Type B pancreatic cell (in vitro differentiated cells): ENCODE measurements around the gene VWA5A. TPM values are rescaled to one million over a fixed set of nuclear protein-coding genes. Genes with fewer than 3 reads are reported as not detected.

Source experiments
- DNase-seq: peaks from one replicate; pipeline ENCODE4 v3.0.0; 2021; ENCODE audit warnings: mixed read lengths; ENCODE audit not compliant: unreplicated experiment; ENCODE audit errors: extremely low spot score
- H3K27ac Mint-ChIP-seq: 2 replicates; pipeline ENCODE4 v1.8.0; 2021; ENCODE audit warnings: mild to moderate bottlenecking, mixed read lengths
- H3K27me3 Mint-ChIP-seq: 2 replicates; pipeline ENCODE4 v1.8.0; 2021; ENCODE audit warnings: mixed read lengths
- H3K36me3 Mint-ChIP-seq: 2 replicates; pipeline ENCODE4 v1.8.0; 2021; ENCODE audit warnings: mixed read lengths
- H3K4me1 Mint-ChIP-seq: one replicate; pipeline ENCODE4 v1.8.0; 2021; ENCODE audit warnings: mixed read lengths; ENCODE audit not compliant: unreplicated experiment
- H3K4me3 Mint-ChIP-seq: 2 replicates; pipeline ENCODE4 v1.8.0; 2021; ENCODE audit warnings: mild to moderate bottlenecking, mixed read lengths
- H3K9me3 Mint-ChIP-seq: 2 replicates; pipeline ENCODE4 v1.8.0; 2021; ENCODE audit warnings: mixed read lengths
- CTCF ChIP-seq: fragments of 200-600 bp; sonication (generic); conservative IDR thresholded peaks from 2 replicates; pipeline ENCODE4 v1.5.0; 2021; ENCODE audit warnings: antibody characterized with exemption, mild to moderate bottlenecking
- total RNA-seq: library from RNA; stranded (reverse); gene quantifications from 2 replicates; pipeline ENCODE4 v1.2.1, GENCODE V29; 2021; ENCODE audit warnings: low replicate concordance

The VWA5A gene
- total RNA-seq, 1 donor from 2014 or later: 29.7 TPM

- H3K4me3 Mint-ChIP-seq: no peak overlapping the region
- DNase-seq: no peak
- H3K27me3 Mint-ChIP-seq: no peaks in the 10 kb centered on the region
- peaks cover 4% of the 10 kb centered on the region for H3K4me1 Mint-ChIP-seq
- no peaks in the 10 kb centered on the region for H3K36me3 Mint-ChIP-seq
- TF ChIP-seq CTCF: peak; percentile 82
- no peak overlapping the region for H3K27ac Mint-ChIP-seq
- no peaks in the 10 kb centered on the region for H3K9me3 Mint-ChIP-seq
Measured at GRCh38 chr11:124195189-124195734, 80.0 kb downstream of the VWA5A start.

Other genes with a start within 250 kb of the VWA5A start
- not detected in 2 replicates for gene TMEM225, start 229.8 kb upstream of the VWA5A start, total RNA-seq
- not detected in 2 replicates for gene OR8D4, start 213.3 kb upstream of the VWA5A start, total RNA-seq
- gene OR4D5, start 175.8 kb upstream of the VWA5A start, total RNA-seq: not detected in 2 replicates
- not detected in 2 replicates for gene OR6T1, start 171.6 kb upstream of the VWA5A start, total RNA-seq
- gene OR10S1, start 137.7 kb upstream of the VWA5A start, total RNA-seq: not detected in 2 replicates
- gene OR10G6, start 120.3 kb upstream of the VWA5A start, total RNA-seq: not detected in 2 replicates
- gene OR10G4, start 102.5 kb upstream of the VWA5A start, total RNA-seq: not detected in 2 replicates
- gene OR10G9, start 92.4 kb upstream of the VWA5A start, total RNA-seq: not detected in 2 replicates
- gene OR10G8, start 88.7 kb upstream of the VWA5A start, total RNA-seq: not detected in 2 replicates
- not detected in 2 replicates for gene OR10G7, start 74.1 kb upstream of the VWA5A start, total RNA-seq
- gene OR10D3, start 67.9 kb downstream of the VWA5A start, total RNA-seq: 0.26 TPM in 1 of 2 replicates, not detected in the other
- gene OR8G1, start 125.6 kb downstream of the VWA5A start, total RNA-seq: not detected in 2 replicates
- gene OR8G5, start 140.9 kb downstream of the VWA5A start, total RNA-seq: 0.26 TPM in 1 of 2 replicates, not detected in the other
- gene OR8D1, start 198.5 kb downstream of the VWA5A start, total RNA-seq: not detected in 2 replicates
- not detected in 2 replicates for gene OR8D2, start 204.7 kb downstream of the VWA5A start, total RNA-seq